ENCODE results near the gene CORIN. TPM values are rescaled to one million over a fixed set of nuclear protein-coding genes. Genes with fewer than 3 reads are reported as not detected.

CORIN gene
- total and polyA plus RNA-seq, 2 of the 13 experiments (the other 11 are each of a cell fraction or from before 2014, with no cell fraction given): 0.84 to 1.2 TPM

GRCh38 chr4:47597696-47598095, 240.2 kb downstream of the CORIN start:
- WGBS (ENCODE audit: low lambda C conversion rate): 3% methylated on average over 1 of the region's 1 CpG
- FAIRE-seq: no peak
- Histone ChIP-seq H3K27me3 (ENCODE audit: control insufficient read depth in 1 of 2, insufficient read depth in 2 of 2, low read length in 2 of 2) (no peaks in the 10 kb centered on the region), H3K4me3 (replicated peaks in 1 of 3; ENCODE audit: insufficient read depth in 1 of 3, low read depth in 2 of 3, low read length in 3 of 3) (no peak overlapping the region), H3K36me3 (replicated peaks in 1 of 2; ENCODE audit: control insufficient read depth in 1 of 2, insufficient read depth in 2 of 2, low read length in 2 of 2) (no peaks in the 10 kb centered on the region), H3K4me1 (ENCODE audit: insufficient read depth, low read length) (no peaks in the 10 kb centered on the region), H3K9me3 (ENCODE audit: low read length) (no peaks in the 10 kb centered on the region), H2AFZ (ENCODE audit: low read length) (no peak overlapping the region), H3K9ac (ENCODE audit: insufficient read depth, low read depth, low read length) (no peak overlapping the region), H4K20me1 (ENCODE audit: insufficient read depth, low read length) (no peaks in the 10 kb centered on the region), H3K27ac (ENCODE audit: extremely low read length, insufficient read depth, low read length) (no peak overlapping the region), H3K79me2 (ENCODE audit: insufficient read depth, low read length) (no peaks in the 10 kb centered on the region), H3K4me2 (ENCODE audit: low read depth, low read length) (no peak overlapping the region)
- no peak for DNase-seq (ENCODE audit: low spot score)
- intact Hi-C loops (cut with micrococcal nuclease; ENCODE audit: unreplicated experiment) (no loop called here), in situ Hi-C loops (cut with HindIII; ENCODE audit: extremely low pct_ligation_motif_present, low pct_unique_long_range_greater_than_20kb) (no loop called here)
- ChIA-PET CTCF (ENCODE audit: low intra/inter-chr PET ratio, low total read pairs) (no interaction called here), POLR2A (no interaction called here)
- no peak for ATAC-seq
- TF ChIP-seq CHCHD3 (CRISPR knock-in tag; IDR thresholded peaks at IDR 0.05) (no peak), ZSCAN29 (CRISPR knock-in tag; conservative IDR thresholded peaks at IDR 0.05) (no peak), HHEX (CRISPR knock-in tag; IDR thresholded peaks at IDR 0.05) (no peak)
- no TSS peak for BruUV-seq (replicated peaks)

DNA sequence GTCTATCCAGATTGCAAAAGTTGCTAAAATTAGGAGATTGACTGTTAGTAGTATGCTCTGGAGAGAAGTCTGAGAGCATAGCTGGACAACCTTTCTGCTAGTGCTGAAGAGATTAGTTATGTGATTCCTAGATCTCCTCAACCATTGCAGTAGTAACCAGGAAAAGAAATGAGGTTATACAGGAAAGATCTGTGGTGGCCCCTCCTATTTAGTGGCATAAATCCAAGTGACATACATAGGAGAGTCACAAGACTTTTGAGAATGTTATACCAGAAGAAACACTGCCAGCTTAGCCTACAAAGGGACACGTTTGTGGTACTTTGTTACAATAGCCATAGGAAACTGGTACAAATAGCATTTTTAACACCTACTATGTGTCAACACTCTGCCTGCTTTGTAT, 247.5 kb downstream of the CORIN start:
- H3K79me2 ChIP-seq (ENCODE audit: insufficient read depth, low read length): no peaks in the 10 kb centered on the region
- H3K4me1 ChIP-seq (ENCODE audit: insufficient read depth, low read length): no peaks in the 10 kb centered on the region
- no peak overlapping the region for H3K4me2 ChIP-seq (ENCODE audit: low read depth, low read length)
- H3K27me3 ChIP-seq (ENCODE audit: control insufficient read depth in 1 of 2, insufficient read depth in 2 of 2, low read length in 2 of 2): no peaks in the 10 kb centered on the region
- intact Hi-C loops (cut with micrococcal nuclease; ENCODE audit: unreplicated experiment) (no loop called here), in situ Hi-C loops (cut with HindIII; ENCODE audit: extremely low pct_ligation_motif_present, low pct_unique_long_range_greater_than_20kb) (no loop called here)
- ChIA-PET CTCF (ENCODE audit: low intra/inter-chr PET ratio, low total read pairs) (no interaction called here), POLR2A (no interaction called here)
- ATAC-seq (no peak), DNase-seq (ENCODE audit: low spot score) (no peak), FAIRE-seq (no peak)
- H3K27ac ChIP-seq (ENCODE audit: extremely low read length, insufficient read depth, low read length): no peak overlapping the region
- TF ChIP-seq, protein P1, sequence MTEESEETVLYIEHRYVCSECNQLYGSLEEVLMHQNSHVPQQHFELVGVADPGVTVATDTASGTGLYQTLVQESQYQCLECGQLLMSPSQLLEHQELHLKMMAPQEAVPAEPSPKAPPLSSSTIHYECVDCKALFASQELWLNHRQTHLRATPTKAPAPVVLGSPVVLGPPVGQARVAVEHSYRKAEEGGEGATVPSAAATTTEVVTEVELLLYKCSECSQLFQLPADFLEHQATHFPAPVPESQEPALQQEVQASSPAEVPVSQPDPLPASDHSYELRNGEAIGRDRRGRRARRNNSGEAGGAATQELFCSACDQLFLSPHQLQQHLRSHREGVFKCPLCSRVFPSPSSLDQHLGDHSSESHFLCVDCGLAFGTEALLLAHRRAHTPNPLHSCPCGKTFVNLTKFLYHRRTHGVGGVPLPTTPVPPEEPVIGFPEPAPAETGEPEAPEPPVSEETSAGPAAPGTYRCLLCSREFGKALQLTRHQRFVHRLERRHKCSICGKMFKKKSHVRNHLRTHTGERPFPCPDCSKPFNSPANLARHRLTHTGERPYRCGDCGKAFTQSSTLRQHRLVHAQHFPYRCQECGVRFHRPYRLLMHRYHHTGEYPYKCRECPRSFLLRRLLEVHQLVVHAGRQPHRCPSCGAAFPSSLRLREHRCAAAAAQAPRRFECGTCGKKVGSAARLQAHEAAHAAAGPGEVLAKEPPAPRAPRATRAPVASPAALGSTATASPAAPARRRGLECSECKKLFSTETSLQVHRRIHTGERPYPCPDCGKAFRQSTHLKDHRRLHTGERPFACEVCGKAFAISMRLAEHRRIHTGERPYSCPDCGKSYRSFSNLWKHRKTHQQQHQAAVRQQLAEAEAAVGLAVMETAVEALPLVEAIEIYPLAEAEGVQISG (CRISPR knock-in tag; IDR thresholded peaks at IDR 0.05): no peak
- TF ChIP-seq ZNF234 (CRISPR knock-in tag; conservative IDR thresholded peaks at IDR 0.05): peak; percentile 75; the same call in 1 of the 2 replicates
- no peak for TF ChIP-seq TBL1XR1 (IDR thresholded peaks at IDR 0.05; ENCODE audit: borderline replicate concordance, low read length, partially characterized antibody)
- TF ChIP-seq NPAS2 (CRISPR knock-in tag; IDR thresholded peaks at IDR 0.05; ENCODE audit: borderline replicate concordance): no peak
- TF ChIP-seq EZH2 (conservative IDR thresholded peaks at IDR 0.05; ENCODE audit: low read depth, low read length): no peak
- H3K9me3 ChIP-seq (ENCODE audit: low read length): peaks cover 5% of the 10 kb centered on the region; the same call in 1 of the 2 replicates
- no peak overlapping the region for H3K9ac ChIP-seq (ENCODE audit: insufficient read depth, low read depth, low read length)
- no TSS peak for BruUV-seq (replicated peaks)
- WGBS (ENCODE audit: low lambda C conversion rate): 75% methylated on average over 1 of the region's 1 CpG
- H3K36me3 ChIP-seq (replicated peaks in 1 of 2; ENCODE audit: control insufficient read depth in 1 of 2, insufficient read depth in 2 of 2, low read length in 2 of 2): no peaks in the 10 kb centered on the region
- H2AFZ ChIP-seq (ENCODE audit: low read length): no peak overlapping the region
- H4K20me1 ChIP-seq (ENCODE audit: insufficient read depth, low read length): no peaks in the 10 kb centered on the region
- H3K4me3 ChIP-seq (replicated peaks in 1 of 3; ENCODE audit: insufficient read depth in 1 of 3, low read depth in 2 of 3, low read length in 3 of 3): no peak overlapping the region

Data from HepG2 (cell line).